ENCODE measurements around the gene ANKS1B.
A peak's percentile ranks its signal among the peaks of the same experiment; 100 is the strongest.

ANKS1B gene

GRCh38 chr12:99435095-99435791 lies 549.5 kb downstream of the ANKS1B start:
- no peak for DNase-seq

- DNase-seq, result no peak
These were observed 551.6 kb downstream of the ANKS1B start for GRCh38 chr12:99433155-99433554.

GRCh38 chr12:99431203-99431602 lies 553.5 kb downstream of the ANKS1B start:
- no peak for DNase-seq

GRCh38 chr12:99427104-99427503 lies 557.6 kb downstream of the ANKS1B start:
- DNase-seq, result no peak

GRCh38 chr12:99418379-99418778 lies 566.4 kb downstream of the ANKS1B start:
- DNase-seq, result no peak

GRCh38 chr12:99413751-99414150 lies 571.0 kb downstream of the ANKS1B start:
- no peak for DNase-seq

- no peak for DNase-seq
These were observed 591.0 kb downstream of the ANKS1B start for GRCh38 chr12:99393763-99394162.

GRCh38 chr12:99392091-99392850 lies 592.5 kb downstream of the ANKS1B start:
- no peak for DNase-seq

- DNase-seq, result no peak
These were observed 594.0 kb downstream of the ANKS1B start for GRCh38 chr12:99390707-99391106.

GRCh38 chr12:99389751-99390150 lies 595.0 kb downstream of the ANKS1B start:
- no peak for DNase-seq

GRCh38 chr12:99388671-99389195 lies 596.0 kb downstream of the ANKS1B start:
- no peak for DNase-seq

- no peak for DNase-seq
These were observed 597.1 kb downstream of the ANKS1B start for GRCh38 chr12:99387661-99388060.

- peak; percentile 54 for DNase-seq
These were observed 597.8 kb downstream of the ANKS1B start for GRCh38 chr12:99386907-99387306.

GRCh38 chr12:99383258-99383657 lies 601.5 kb downstream of the ANKS1B start:
- no peak for DNase-seq

GRCh38 chr12:99381992-99382391 lies 602.7 kb downstream of the ANKS1B start:
- no peak for DNase-seq

GRCh38 chr12:99380701-99381100 lies 604.0 kb downstream of the ANKS1B start:
- DNase-seq, result no peak

GRCh38 chr12:99374023-99374422 lies 610.7 kb downstream of the ANKS1B start:
- no peak for DNase-seq

- DNase-seq, result no peak
These were observed 612.3 kb downstream of the ANKS1B start for GRCh38 chr12:99372257-99372920.

- DNase-seq, result no peak
These were observed 614.2 kb downstream of the ANKS1B start for GRCh38 chr12:99370421-99371138.

- DNase-seq, result no peak
These were observed 617.6 kb downstream of the ANKS1B start for GRCh38 chr12:99367181-99367580.

GRCh38 chr12:99352269-99352668 lies 632.5 kb downstream of the ANKS1B start:
- no peak for DNase-seq

GRCh38 chr12:99343960-99344359 lies 640.8 kb downstream of the ANKS1B start:
- DNase-seq, result no peak

GRCh38 chr12:99339663-99340062 lies 645.1 kb downstream of the ANKS1B start:
- no peak for DNase-seq
